ENCODE measurements around the gene RAB26. TPM values are rescaled to one million over a fixed set of nuclear protein-coding genes. Genes with fewer than 3 reads are reported as not detected.

Gene RAB26
- total and polyA plus RNA-seq, 4 donors, result 1.9 to 3.9 (median 3.0) TPM

DNA sequence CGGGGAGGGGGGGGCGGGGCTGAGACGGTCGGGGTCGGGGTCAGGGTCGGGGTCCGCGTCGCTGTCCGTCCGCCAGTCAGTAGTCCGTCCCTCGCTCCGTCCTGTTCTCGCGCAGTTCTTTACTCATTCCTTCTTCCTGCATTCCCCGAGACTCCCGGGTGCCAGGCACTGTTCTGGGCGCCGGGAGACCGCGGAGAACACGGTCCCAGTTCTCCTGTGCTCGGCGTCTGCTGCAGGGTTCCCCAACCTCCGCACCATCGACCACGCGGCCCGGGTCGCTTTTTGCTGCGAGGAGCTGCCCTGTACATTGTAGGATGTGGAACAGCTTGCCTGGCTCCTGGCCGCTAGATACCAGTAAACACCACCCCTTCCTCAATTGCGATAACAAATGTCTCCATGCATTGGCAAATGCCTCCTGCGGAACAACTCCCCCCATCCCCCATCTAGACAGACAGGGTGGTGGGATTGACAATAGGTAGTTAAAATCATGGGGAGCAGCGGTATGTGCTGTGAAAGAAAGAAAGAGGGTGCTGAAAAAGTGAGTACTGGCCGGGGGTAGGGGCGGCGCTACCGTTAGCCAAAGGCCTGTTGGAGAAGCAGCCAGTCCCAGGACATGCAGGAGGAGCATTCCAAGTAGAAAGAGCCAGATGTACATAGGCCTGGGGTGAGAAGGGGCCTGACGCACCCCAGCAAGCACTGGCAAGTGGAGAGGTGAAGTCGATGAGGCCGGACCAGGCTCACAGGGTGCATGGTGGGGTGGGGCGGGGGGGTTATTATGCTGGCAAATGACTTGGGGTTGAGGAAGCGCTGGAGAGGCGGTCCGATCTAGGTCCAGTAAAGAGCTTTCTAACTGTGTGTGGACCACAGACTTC is 7.8 kb downstream of the RAB26 start:
- Histone ChIP-seq H3K36me3 (ENCODE audit: control insufficient read depth in 4 of 4, insufficient read depth in 3 of 4, low read depth in 1 of 4, low read length in 3 of 4) (peaks cover 0 to 5% (median under 1%) of the 10 kb centered on the region in 4 donors), H3K4me1 (ENCODE audit: control insufficient read depth in 4 of 4, insufficient read depth in 4 of 4, low read length in 3 of 4) (peaks cover 31 to 87% (median 68%) of the 10 kb centered on the region in 4 donors), H3K27ac (ENCODE audit: low read depth in 1 of 2, low read length in 2 of 2) (peak overlapping the region; percentile 77 to 82), H3K9ac (ENCODE audit: low read depth in 1 of 2, low read length in 2 of 2) (peak overlapping the region; percentile 62 to 86), H3K4me3 (ENCODE audit: low read depth in 1 of 3, low read length in 3 of 3) (peak overlapping the region; percentile 78 to 90 (median 89)), H3K27me3 (ENCODE audit: control insufficient read depth in 4 of 4, insufficient read depth in 4 of 4, low read length in 3 of 4) (no peaks in the 10 kb centered on the region), H3K9me3 (ENCODE audit: control insufficient read depth in 4 of 4, low read length in 3 of 4) (no peaks in the 10 kb centered on the region)
- TF ChIP-seq GABPA (IDR thresholded peaks at IDR 0.05 in 1 of 2, conservative IDR thresholded peaks at IDR 0.05 in 1 of 2) (no peak), RXRA (IDR thresholded peaks at IDR 0.05) (peak; percentile 29 to 30), JUND (IDR thresholded peaks at IDR 0.05) (no peak), HNF4A (conservative IDR thresholded peaks at IDR 0.05) (peak; percentile 34 to 48), TAF1 (conservative IDR thresholded peaks at IDR 0.05) (peak; percentile 48), SP1 (IDR thresholded peaks at IDR 0.05) (peak; percentile 15)
- TF ChIP-seq, protein P1, sequence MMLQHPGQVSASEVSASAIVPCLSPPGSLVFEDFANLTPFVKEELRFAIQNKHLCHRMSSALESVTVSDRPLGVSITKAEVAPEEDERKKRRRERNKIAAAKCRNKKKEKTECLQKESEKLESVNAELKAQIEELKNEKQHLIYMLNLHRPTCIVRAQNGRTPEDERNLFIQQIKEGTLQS (IDR thresholded peaks at IDR 0.05), result no peak
- TF ChIP-seq, protein P2, sequence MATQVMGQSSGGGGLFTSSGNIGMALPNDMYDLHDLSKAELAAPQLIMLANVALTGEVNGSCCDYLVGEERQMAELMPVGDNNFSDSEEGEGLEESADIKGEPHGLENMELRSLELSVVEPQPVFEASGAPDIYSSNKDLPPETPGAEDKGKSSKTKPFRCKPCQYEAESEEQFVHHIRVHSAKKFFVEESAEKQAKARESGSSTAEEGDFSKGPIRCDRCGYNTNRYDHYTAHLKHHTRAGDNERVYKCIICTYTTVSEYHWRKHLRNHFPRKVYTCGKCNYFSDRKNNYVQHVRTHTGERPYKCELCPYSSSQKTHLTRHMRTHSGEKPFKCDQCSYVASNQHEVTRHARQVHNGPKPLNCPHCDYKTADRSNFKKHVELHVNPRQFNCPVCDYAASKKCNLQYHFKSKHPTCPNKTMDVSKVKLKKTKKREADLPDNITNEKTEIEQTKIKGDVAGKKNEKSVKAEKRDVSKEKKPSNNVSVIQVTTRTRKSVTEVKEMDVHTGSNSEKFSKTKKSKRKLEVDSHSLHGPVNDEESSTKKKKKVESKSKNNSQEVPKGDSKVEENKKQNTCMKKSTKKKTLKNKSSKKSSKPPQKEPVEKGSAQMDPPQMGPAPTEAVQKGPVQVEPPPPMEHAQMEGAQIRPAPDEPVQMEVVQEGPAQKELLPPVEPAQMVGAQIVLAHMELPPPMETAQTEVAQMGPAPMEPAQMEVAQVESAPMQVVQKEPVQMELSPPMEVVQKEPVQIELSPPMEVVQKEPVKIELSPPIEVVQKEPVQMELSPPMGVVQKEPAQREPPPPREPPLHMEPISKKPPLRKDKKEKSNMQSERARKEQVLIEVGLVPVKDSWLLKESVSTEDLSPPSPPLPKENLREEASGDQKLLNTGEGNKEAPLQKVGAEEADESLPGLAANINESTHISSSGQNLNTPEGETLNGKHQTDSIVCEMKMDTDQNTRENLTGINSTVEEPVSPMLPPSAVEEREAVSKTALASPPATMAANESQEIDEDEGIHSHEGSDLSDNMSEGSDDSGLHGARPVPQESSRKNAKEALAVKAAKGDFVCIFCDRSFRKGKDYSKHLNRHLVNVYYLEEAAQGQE (IDR thresholded peaks at IDR 0.05), result peak; percentile 49
- TF ChIP-seq, protein P3, sequence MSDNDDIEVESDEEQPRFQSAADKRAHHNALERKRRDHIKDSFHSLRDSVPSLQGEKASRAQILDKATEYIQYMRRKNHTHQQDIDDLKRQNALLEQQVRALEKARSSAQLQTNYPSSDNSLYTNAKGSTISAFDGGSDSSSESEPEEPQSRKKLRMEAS (IDR thresholded peaks at IDR 0.05), result peak; percentile 11
- TF ChIP-seq, protein P4, sequence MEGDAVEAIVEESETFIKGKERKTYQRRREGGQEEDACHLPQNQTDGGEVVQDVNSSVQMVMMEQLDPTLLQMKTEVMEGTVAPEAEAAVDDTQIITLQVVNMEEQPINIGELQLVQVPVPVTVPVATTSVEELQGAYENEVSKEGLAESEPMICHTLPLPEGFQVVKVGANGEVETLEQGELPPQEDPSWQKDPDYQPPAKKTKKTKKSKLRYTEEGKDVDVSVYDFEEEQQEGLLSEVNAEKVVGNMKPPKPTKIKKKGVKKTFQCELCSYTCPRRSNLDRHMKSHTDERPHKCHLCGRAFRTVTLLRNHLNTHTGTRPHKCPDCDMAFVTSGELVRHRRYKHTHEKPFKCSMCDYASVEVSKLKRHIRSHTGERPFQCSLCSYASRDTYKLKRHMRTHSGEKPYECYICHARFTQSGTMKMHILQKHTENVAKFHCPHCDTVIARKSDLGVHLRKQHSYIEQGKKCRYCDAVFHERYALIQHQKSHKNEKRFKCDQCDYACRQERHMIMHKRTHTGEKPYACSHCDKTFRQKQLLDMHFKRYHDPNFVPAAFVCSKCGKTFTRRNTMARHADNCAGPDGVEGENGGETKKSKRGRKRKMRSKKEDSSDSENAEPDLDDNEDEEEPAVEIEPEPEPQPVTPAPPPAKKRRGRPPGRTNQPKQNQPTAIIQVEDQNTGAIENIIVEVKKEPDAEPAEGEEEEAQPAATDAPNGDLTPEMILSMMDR (IDR thresholded peaks at IDR 0.05; ENCODE audit: low read depth, low read length, missing input control), result no peak
- WGBS, result 3% methylated on average over 47 of the region's 47 CpGs
- peak; percentile 61 for DNase-seq (ENCODE audit: low spot score)

DNA sequence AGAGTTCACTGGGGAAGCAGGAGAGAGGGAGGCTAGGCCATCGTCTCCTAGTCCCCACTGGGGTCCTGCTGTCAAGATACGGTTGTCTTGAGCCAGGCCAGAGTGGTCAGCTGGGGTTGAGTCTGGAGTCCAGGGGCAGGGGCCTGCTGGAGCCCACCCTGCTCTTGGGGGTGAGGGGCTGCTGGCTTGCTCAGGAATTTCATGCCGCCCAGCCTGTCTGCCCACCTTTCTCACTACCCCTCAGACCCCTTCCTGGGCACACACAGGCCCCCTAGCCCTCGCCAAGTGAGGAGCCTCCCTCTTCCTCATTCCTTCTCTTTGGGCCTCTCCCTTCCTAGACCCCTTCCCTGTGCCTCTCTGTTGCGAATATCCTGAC is 8.4 kb downstream of the RAB26 start:
- H3K36me3 ChIP-seq (ENCODE audit: control insufficient read depth in 4 of 4, insufficient read depth in 3 of 4, low read depth in 1 of 4, low read length in 3 of 4), result peaks cover 0 to 2% (median 0%) of the 10 kb centered on the region in 4 donors
- 50% methylated on average over 5 of the region's 5 CpGs for whole genome bisulfite sequencing
- no peak for DNase-seq (ENCODE audit: low spot score)

More for the DNA sequence above, 8.4 kb downstream of the RAB26 start:
- Histone ChIP-seq H3K4me1 (ENCODE audit: control insufficient read depth in 4 of 4, insufficient read depth in 4 of 4, low read length in 3 of 4) (peaks cover 31 to 87% (median 67%) of the 10 kb centered on the region in 4 donors), H3K9me3 (ENCODE audit: control insufficient read depth in 4 of 4, low read length in 3 of 4) (no peaks in the 10 kb centered on the region), H3K27ac (ENCODE audit: low read depth in 1 of 2, low read length in 2 of 2) (peak overlapping the region; percentile 59 to 82), H3K9ac (ENCODE audit: low read depth in 1 of 2, low read length in 2 of 2) (peak overlapping the region; percentile 16 to 86), H3K4me3 (ENCODE audit: low read depth in 1 of 3, low read length in 3 of 3) (peak overlapping the region; percentile 54 to 89 (median 78)), H3K27me3 (ENCODE audit: control insufficient read depth in 4 of 4, insufficient read depth in 4 of 4, low read length in 3 of 4) (no peaks in the 10 kb centered on the region)
- no peak for TF ChIP-seq SP1 (IDR thresholded peaks at IDR 0.05)
- TF ChIP-seq, protein P3 (IDR thresholded peaks at IDR 0.05), result no peak
- no peak for TF ChIP-seq FOXA2 (IDR thresholded peaks at IDR 0.05)
- TF ChIP-seq FOXA1 (IDR thresholded peaks at IDR 0.05), result no peak
- no peak for TF ChIP-seq YY1 (IDR thresholded peaks at IDR 0.05)
- TF ChIP-seq NR2F2 (IDR thresholded peaks at IDR 0.05), result no peak
- TF ChIP-seq, protein P1 (IDR thresholded peaks at IDR 0.05), result no peak
- TF ChIP-seq, protein P5, sequence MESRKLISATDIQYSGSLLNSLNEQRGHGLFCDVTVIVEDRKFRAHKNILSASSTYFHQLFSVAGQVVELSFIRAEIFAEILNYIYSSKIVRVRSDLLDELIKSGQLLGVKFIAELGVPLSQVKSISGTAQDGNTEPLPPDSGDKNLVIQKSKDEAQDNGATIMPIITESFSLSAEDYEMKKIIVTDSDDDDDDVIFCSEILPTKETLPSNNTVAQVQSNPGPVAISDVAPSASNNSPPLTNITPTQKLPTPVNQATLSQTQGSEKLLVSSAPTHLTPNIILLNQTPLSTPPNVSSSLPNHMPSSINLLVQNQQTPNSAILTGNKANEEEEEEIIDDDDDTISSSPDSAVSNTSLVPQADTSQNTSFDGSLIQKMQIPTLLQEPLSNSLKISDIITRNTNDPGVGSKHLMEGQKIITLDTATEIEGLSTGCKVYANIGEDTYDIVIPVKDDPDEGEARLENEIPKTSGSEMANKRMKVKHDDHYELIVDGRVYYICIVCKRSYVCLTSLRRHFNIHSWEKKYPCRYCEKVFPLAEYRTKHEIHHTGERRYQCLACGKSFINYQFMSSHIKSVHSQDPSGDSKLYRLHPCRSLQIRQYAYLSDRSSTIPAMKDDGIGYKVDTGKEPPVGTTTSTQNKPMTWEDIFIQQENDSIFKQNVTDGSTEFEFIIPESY (IDR thresholded peaks at IDR 0.05), result no peak
- TF ChIP-seq HNF4A (conservative IDR thresholded peaks at IDR 0.05), result no peak
- no peak for TF ChIP-seq HNF4G (IDR thresholded peaks at IDR 0.05)
- TF ChIP-seq GABPA (IDR thresholded peaks at IDR 0.05 in 1 of 2, conservative IDR thresholded peaks at IDR 0.05 in 1 of 2), result no peak
- TF ChIP-seq RAD21 (IDR thresholded peaks at IDR 0.05), result no peak
- no peak for TF ChIP-seq TAF1 (conservative IDR thresholded peaks at IDR 0.05)

Measured in liver (tissue), 9 donors.